ENCODE results near the gene NRP2.
A peak's percentile ranks its signal among the peaks of the same experiment; 100 is the strongest.

Gene NRP2

GRCh38 chr2:205658572-205658971 lies 23.7 kb upstream of the NRP2 start:
- no peak for DNase-seq (ENCODE audit: low read depth, low spot score)

- DNase-seq (ENCODE audit: low read depth, low spot score), result no peak
Observed at GRCh38 chr2:205659922-205660321, 22.4 kb upstream of the NRP2 start.

- DNase-seq (ENCODE audit: low read depth, low spot score), result no peak
Observed at GRCh38 chr2:205660521-205661124, 21.7 kb upstream of the NRP2 start.

DNA sequence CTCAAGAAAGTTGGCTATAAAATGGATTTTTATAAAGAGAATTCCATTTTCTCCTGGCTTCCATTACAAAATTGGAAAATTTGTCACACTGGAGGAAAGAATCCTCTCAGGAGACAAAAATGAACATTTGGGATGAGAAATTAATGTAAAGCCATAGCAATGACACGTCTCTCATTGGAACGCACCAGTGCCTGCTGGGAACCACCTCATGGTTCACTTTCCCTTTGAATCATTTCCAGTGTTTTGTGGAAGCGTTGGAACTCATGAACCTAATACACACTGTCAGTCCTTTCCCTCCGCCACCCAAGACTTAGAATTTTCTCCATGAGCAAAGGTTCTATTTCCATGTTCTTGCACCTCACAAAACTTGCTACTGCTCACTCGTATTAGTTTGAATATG lies 21.0 kb upstream of the NRP2 start:
- no peak for DNase-seq (ENCODE audit: low read depth, low spot score)

DNA sequence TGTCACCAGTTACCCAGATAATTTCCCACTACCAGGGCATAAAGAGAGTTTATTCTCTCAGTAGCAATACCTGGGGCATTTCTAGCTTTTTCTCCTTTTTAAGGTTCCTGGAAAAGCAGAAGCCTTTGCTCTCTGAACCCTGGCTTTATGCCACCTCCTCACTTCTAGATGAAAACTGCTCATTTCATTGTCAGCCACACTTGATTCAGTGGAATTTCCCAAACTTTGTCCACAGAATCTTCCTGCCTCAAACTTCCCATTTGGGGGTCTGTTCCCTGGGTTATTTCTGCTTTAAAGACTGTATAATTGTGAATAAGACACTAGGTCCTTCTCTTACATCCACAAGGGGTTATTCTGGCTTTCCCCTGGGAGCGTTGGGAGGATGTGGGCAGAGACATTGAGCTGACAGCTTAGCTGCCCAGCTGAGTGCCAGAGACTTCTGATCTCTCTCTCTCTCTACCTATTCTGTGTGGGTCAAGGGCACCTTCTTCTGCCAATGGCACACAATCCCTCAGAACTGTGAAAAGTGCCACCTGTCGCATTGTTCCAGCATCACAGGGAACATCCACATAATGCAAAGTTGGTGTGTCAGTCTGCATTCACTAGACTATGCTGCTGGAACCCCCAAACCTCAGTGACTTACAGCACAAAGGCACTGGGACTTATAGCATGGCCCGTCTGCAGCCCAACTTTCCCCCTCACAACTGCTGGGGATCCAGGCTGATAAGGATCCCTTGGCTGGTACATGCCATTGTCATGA lies 19.9 kb upstream of the NRP2 start:
- no peak for DNase-seq (ENCODE audit: low read depth, low spot score)

- no peak for DNase-seq (ENCODE audit: low read depth, low spot score)
Observed at GRCh38 chr2:205665791-205666190, 16.5 kb upstream of the NRP2 start.

GRCh38 chr2:205670292-205670691 lies 12.0 kb upstream of the NRP2 start:
- DNase-seq (ENCODE audit: low read depth, low spot score), result no peak

- DNase-seq (ENCODE audit: low read depth, low spot score), result no peak
Observed at GRCh38 chr2:205673312-205673711, 9.0 kb upstream of the NRP2 start.

- peak; percentile 51 for DNase-seq (ENCODE audit: low read depth, low spot score)
Observed at GRCh38 chr2:205675861-205676516, 6.3 kb upstream of the NRP2 start.

DNA sequence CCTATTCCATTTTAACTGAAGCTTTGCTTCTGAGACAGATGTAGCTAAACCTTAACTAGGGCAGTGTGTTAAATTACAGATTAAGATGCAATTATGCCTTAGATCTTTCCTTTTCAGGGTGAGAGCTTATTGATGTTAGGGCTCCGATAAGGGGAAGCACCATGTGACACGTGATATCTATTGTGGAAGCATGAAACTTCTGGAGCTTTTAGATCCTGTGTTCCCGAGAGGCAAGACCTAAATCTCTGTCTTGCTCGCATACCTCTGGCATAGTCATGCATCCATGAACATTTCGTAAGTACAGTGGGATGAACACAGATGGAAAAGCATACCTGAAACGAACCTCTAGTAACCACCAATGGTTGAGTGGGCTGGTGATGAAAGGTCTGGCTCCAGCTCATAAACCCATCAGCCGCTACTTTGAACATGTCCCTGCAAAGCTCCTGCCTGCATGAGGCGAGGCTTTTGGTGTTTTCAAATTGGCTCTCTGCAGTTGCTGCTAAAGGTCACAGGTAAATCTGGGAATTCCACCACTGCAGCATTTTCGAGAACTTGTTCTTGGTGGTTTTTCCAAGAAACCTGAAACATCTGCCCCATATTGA lies 3.7 kb upstream of the NRP2 start:
- DNase-seq (ENCODE audit: low read depth, low spot score), result no peak

DNA sequence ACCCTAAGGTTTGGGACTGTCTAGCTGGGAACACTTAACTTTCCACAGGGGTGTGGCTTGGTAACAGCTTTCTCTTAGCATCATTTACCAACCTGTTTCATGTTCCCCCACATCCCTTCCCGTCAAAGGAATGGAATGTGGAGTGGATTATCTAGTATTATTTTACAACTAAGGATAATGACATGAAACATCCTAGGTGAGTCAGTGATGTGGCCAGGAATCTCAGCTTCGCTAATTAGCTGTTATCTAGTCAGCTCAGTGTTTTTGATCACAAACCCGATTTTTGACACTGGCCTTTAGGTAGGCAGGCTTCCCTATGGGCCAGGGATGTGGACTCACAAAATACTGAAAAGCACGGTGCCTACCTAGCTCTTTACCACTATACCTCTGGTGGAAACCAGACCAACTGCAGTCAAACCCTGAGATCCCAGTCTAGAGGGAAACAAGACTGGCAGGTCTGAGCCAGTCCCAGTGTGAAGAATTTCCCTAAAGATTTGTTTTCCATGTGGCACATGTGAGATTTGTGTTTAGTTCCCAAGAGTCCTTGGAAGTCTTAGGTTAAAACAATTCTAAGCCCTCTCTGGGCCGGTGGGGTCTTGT lies 2.8 kb upstream of the NRP2 start:
- no peak for DNase-seq (ENCODE audit: low read depth, low spot score)

DNA sequence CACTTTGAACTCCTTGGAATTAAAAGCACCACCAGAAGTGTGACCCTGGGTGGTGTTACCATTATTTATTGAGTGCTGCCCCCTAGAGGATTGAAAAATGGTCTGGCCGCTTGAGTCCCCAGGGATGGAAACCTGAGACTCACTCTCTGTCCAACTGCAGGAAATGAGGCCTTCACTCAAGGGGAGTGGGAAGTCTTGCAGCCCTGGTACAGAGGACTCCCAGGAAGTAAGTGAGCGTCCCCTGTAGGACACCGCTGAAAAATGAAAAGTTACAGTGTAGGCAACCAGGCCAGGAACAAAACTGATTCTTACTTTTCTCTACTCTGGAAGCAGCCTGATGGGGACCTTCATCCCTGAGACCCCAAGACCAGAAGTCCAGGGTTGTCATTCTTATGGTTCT lies 2.2 kb upstream of the NRP2 start:
- DNase-seq (ENCODE audit: low read depth, low spot score), result peak; percentile 70

- DNase-seq (ENCODE audit: low read depth, low spot score), result no peak
Observed at GRCh38 chr2:205680903-205681302, 1.4 kb upstream of the NRP2 start.

- no peak for DNase-seq (ENCODE audit: low read depth, low spot score)
Observed at GRCh38 chr2:205681401-205682238, 681 bp upstream of the NRP2 start.

DNA sequence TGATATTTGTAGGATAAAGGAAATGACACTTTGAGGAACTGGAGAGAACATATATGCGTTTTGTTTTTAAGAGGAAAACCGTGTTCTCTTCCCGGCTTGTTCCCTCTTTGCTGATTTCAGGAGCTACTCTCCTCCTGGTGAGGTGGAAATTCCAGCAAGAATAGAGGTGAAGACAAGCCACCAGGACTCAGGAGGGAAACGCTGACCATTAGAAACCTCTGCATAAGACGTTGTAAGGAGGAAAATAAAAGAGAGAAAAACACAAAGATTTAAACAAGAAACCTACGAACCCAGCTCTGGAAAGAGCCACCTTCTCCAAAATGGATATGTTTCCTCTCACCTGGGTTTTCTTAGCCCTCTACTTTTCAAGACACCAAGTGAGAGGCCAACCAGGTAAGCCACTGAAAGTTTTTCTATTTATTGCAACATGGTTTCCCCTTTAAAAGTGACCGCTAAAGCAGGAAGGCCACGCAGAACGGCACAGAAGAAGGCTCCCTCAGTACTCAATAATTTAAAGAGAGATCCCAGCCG lies 735 bp downstream of the NRP2 start:
- DNase-seq (ENCODE audit: low read depth, low spot score), result no peak

- DNase-seq (ENCODE audit: low read depth, low spot score), result no peak
Observed at GRCh38 chr2:205683502-205684367, 1.4 kb downstream of the NRP2 start.

DNA sequence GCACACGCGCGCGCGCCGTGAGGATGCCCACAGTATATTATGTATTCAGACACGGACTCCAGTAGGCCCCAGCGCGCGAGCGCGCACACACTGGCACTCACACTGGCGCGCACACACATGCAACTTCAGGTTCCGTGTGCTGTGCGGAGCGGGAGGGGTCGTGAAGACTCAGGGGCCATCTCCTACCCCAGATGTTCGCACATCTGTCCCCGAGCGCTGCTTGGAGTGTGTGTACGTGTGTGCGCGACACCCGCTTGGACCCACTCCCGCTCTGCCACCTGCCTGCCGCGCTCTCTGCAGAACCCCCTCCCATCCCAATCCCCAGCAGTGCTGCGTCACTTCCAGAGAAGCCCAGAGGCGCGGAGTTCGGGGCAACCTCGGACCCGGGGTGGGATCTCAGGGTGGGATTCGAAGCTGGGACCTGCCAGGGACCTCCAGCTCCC lies 2.6 kb downstream of the NRP2 start:
- DNase-seq (ENCODE audit: low read depth, low spot score), result no peak

DNA sequence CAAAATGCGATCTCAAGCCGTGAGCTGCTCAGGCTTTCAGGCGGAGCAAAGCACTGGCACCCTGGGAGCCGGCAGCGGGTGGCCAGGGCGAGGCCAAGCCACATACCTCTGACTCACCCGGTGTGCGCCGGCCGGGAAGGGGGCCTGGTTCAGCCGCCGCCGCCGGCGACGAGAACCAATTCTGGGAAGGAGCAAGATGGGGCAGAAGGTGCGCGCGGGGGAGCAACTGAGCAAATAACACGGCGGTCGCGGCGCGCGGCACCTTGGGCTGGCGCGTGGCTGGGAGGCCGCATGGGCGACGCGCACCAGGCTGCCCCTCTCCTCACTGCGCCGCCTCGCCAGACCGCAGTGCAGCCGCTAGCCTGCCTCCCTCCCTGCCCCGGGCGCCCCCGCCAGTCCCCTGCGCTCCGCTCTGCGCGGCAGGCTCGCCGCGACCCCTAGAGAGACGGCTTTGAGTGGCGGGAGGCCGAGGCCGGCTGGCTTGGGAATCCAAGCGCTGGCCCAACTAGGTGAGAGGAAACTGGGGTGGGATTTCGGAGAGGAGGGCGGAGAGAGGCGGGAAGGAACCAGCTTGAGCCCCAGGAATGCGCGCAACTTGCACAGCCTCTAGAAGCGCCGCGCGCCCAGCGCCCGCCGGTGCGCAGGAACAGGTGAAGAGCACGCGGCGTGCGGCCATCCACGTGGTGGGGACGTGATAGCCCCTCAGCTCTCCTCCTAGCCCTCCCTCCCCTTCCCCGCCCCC lies 3.2 kb downstream of the NRP2 start:
- DNase-seq (ENCODE audit: low read depth, low spot score), result no peak

DNA sequence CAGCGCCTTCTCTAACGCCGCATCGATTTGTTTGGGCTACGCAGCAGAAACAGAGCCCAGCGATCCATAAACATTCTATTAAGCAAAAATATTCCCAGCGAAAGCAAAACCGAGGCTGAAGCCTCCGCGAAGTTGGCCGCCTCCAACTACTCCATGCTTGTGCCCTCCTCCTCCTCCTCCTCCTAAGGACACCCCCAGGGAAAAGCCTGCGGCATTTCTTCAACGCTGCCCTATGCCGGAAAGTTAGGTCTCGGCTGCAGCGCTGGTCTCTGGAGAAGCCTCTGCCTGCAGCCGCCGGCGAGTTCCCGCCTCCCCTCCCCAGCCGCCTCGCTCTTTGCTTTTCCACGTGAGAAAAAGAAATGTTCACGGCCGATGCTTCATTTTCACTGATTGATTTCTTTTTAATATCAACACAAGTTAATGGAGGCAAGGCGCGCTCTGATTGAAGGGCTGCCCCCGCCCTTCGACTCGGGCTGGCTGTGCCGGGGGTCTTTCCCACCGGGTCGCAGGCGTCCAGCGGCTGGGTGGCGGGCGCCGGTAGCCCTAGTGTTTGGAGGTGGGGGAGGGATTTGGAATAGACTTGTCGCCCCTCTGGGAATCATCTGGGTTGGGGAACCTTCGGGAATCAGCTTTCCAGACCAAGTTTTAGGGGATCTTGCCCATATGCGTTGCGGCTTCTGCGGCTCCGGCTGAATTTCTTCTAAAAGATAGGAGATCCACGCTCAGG lies 3.9 kb downstream of the NRP2 start:
- no peak for DNase-seq (ENCODE audit: low read depth, low spot score)
